ENCODE results near the gene CDC42BPB.

The CDC42BPB gene, protein sequence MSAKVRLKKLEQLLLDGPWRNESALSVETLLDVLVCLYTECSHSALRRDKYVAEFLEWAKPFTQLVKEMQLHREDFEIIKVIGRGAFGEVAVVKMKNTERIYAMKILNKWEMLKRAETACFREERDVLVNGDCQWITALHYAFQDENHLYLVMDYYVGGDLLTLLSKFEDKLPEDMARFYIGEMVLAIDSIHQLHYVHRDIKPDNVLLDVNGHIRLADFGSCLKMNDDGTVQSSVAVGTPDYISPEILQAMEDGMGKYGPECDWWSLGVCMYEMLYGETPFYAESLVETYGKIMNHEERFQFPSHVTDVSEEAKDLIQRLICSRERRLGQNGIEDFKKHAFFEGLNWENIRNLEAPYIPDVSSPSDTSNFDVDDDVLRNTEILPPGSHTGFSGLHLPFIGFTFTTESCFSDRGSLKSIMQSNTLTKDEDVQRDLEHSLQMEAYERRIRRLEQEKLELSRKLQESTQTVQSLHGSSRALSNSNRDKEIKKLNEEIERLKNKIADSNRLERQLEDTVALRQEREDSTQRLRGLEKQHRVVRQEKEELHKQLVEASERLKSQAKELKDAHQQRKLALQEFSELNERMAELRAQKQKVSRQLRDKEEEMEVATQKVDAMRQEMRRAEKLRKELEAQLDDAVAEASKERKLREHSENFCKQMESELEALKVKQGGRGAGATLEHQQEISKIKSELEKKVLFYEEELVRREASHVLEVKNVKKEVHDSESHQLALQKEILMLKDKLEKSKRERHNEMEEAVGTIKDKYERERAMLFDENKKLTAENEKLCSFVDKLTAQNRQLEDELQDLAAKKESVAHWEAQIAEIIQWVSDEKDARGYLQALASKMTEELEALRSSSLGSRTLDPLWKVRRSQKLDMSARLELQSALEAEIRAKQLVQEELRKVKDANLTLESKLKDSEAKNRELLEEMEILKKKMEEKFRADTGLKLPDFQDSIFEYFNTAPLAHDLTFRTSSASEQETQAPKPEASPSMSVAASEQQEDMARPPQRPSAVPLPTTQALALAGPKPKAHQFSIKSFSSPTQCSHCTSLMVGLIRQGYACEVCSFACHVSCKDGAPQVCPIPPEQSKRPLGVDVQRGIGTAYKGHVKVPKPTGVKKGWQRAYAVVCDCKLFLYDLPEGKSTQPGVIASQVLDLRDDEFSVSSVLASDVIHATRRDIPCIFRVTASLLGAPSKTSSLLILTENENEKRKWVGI (N-terminal part only)

DNA sequence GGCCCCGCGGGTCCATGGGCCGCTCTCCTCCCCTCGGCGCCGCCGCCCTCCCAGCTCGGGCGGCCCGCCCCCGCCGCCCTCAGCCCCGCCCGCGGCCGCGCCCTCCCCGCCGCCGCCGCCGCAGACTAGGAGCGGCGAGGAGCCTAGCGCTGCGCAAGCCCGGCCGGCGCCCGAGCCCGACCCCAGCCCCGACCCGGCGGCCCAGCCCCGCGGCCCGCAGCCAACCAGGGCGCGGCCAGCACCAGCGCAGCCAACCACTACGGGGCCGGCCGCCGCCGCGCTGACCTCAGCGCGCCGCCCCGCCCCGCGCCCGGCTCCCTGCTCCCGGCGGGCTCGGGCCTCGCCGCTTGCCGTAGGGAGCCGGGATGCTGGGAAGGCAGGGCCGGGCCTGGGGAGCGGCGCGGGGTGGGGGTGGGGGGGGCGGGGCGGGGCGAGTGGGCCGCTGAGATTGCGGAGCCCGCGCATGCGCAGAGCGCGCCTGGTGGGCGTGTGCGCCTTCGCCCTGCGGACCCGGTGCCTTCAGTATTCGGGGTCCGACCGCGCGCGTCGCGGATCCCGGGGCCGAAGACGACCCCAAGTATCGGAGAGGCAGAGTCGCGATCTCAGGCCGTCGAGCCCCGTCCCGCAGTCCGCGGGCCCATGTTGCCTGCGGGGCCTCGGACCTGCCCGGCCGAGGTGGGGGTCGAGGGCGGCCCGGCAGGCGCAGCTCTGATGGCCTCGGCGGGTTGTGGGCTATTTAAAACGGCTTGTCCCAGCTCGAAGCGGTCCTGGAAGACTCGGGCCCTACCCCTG lies at the start of gene CDC42BPB:
TSS of gene CDC42BPB (minus strand) at position 178 of the 792 bp plus-strand sequence. CDS start 376 bp downstream, outside the sequence.
- DNase-seq, result peak; percentile 67

DNA sequence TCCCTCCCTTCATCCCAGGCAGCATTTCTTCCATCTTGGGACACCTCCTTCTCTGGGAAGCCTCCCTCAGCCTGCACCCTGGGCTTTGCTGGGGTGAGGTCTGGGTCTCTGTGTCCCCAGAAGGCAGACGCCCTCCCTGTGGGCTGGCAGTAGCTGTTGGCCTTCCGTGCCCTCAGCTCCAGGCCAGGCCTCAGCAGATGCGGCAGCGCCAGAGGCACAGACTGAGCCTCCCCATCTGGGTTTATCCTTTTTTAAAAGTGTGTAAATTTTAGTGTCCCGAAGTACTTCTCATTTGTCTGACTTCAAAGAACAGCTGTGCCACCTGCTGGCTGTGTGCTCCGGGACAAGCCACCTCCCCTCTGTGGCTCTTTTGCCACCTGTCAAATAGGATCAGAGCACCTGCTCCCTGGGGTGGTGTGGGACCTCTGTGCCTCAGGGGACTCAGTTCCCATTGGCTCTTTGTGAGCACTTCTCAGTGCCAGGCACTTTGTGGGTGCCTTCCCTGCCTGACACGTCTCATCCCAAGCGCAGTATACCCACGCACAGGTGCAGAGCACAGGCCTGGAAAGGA lies 48.3 kb upstream of the CDC42BPB start:
- DNase-seq, result peak; percentile 19

GRCh38 chr14:103104654-103105452 lies 47.5 kb upstream of the CDC42BPB start:
- peak; percentile 73 for DNase-seq

- DNase-seq, result no peak
Measured at GRCh38 chr14:103104389-103104653, 47.0 kb upstream of the CDC42BPB start.

GRCh38 chr14:103103461-103104388 lies 46.4 kb upstream of the CDC42BPB start:
- no peak for DNase-seq

DNA sequence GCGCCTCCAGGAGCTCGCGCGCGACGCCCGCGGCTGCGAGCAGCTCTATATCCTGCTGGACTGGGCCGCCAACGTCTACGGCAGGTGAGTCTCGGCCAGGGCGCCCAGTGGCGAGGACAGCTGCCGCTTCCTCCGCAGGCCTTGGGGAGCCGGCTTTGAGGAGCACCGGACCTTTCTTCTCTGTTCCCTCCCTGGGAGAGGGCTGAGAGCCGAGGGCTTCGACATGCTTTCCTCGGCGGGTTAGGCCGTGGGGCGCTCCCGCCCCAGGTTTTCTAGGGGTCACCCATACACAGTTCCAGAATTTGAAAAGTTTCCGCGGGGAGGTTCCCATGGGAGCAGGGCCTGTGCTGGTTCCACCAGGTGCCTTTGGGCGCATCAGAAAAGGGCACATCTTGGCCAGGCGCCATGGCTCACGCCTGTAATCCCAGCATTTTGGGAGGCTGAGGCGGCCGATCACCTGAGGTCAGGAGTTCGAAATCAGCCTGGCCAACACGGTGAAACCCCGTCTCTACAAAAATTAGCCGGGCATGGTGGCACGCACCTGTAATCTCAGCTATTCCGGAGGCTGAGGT lies 45.4 kb upstream of the CDC42BPB start:
- DNase-seq, result no peak

DNA sequence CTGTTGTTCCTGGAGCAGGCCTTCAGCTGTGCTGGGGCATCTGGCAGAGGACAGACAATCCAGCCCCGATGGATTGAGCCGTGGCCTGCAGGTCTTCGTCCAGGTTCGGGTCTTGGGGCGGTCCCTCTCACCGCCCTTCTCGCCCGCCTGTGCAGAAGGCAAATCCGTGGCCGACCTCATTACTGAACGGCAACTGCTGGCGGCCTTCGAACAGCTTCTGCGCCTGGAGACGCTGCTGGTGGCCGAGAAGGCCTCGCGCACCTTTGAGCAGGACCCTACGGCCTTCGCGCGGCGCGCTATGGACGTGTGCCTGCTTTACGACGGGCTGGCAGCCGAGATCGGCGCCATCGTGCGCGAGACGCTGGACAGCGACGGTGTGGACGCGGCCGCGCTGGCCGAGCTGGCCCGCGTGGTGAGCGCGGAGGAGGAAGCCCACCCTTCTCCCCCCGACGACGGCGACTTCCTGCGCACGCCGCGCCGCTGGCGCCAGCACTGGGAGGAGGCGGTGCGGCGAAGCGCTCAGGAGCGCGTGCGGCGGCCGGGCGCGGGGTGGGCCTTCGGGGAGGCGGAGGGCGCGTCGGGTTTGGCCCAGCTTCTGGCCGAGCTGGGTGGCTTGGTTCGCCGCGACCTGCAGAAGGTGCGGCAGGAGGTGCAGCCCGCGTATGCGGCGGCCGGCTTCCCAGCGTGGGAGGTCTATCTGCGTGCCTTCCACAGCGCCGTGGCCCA lies 44.8 kb upstream of the CDC42BPB start:
- no peak for DNase-seq

- DNase-seq, result no peak
Measured at GRCh38 chr14:103101257-103101962, 44.1 kb upstream of the CDC42BPB start.

- DNase-seq, result no peak
Measured at GRCh38 chr14:103100281-103101121, 43.2 kb upstream of the CDC42BPB start.

- no peak for DNase-seq
Measured at GRCh38 chr14:103099733-103100280, 42.5 kb upstream of the CDC42BPB start.

- DNase-seq, result no peak
Measured at GRCh38 chr14:103099081-103099732, 41.9 kb upstream of the CDC42BPB start.

- DNase-seq, result no peak
Measured at GRCh38 chr14:103097994-103098957, 40.9 kb upstream of the CDC42BPB start.

DNA sequence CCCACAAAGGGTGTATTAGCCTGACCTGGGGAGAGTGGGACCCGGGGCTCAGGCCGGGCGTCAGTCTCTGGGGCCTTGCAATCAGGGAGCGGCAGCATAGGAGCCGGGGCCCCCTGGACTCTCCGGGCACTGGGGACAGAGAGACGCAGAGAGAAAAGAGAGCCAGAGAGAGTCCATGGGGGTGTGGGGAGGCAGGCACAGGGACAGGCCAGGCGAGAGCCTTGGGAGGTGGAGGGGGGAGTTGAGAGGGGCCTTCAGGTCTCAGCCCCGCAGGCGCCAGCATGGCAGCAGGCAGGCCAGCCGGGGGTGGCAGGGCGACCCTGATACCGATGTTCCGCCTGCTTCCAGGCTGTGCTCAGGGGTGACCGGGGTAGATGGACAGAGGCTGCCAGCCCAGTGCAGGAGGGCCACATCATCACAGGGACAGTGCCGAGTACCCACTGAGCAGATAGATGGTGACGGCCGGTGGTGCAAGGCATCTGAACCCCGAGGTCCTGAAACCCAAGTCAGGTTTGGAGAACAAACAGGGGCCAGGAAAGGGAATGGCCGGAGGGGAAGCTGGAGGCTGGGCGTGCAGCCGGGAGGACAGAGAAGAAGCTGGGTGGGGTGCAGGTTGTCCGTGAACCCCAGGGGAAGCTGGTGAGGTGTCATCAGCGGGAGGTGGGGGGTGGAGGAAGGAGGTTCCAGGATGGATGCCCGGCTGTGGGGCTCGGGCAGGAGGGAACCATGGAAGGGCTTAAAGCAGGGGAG lies 40.1 kb upstream of the CDC42BPB start:
- DNase-seq, result no peak

- DNase-seq, result no peak
Measured at GRCh38 chr14:103096387-103096786, 39.0 kb upstream of the CDC42BPB start.
